Activated CD8-positive, alpha-beta memory T cell treated with anti-CD3 and anti-CD28 coated beads, Interleukin-2, amount 50 U/mL, for 1 hour (primary cell): ENCODE results near the gene ARIH1.
A peak's percentile ranks its signal among the peaks of the same experiment; 100 is the strongest.

Experiments
- DNase-seq: peaks from one replicate; pipeline ENCODE4 v3.0.0-alpha.2; 2020; ENCODE audit errors: extremely low read depth

The ARIH1 gene

GRCh38 chr15:72538931-72539330 lies 64.8 kb downstream of the ARIH1 start:
- no peak for DNase-seq

- DNase-seq, result no peak
Observed at GRCh38 chr15:72540606-72541237, 66.6 kb downstream of the ARIH1 start.

- DNase-seq, result no peak
Observed at GRCh38 chr15:72541674-72542073, 67.5 kb downstream of the ARIH1 start.

GRCh38 chr15:72545156-72545555 lies 71.0 kb downstream of the ARIH1 start:
- DNase-seq, result no peak

GRCh38 chr15:72554471-72555425 lies 80.6 kb downstream of the ARIH1 start:
- DNase-seq, result peak; percentile 8

GRCh38 chr15:72559781-72560180 lies 85.7 kb downstream of the ARIH1 start:
- DNase-seq, result no peak

GRCh38 chr15:72560458-72560857 lies 86.3 kb downstream of the ARIH1 start:
- no peak for DNase-seq

GRCh38 chr15:72562386-72562785 lies 88.3 kb downstream of the ARIH1 start:
- DNase-seq, result no peak

GRCh38 chr15:72562878-72563277 lies 88.7 kb downstream of the ARIH1 start:
- DNase-seq, result no peak

- DNase-seq, result no peak
Observed at GRCh38 chr15:72564091-72564490, 90.0 kb downstream of the ARIH1 start.

GRCh38 chr15:72566973-72567372 lies 92.8 kb downstream of the ARIH1 start:
- DNase-seq, result no peak

GRCh38 chr15:72570059-72570458 lies 95.9 kb downstream of the ARIH1 start:
- no peak for DNase-seq

GRCh38 chr15:72579814-72580213 lies 105.7 kb downstream of the ARIH1 start:
- no peak for DNase-seq

GRCh38 chr15:72584006-72584405 lies 109.9 kb downstream of the ARIH1 start:
- no peak for DNase-seq

- no peak for DNase-seq
Observed at GRCh38 chr15:72585025-72585424, 110.9 kb downstream of the ARIH1 start.

GRCh38 chr15:72585476-72586058 lies 111.4 kb downstream of the ARIH1 start:
- DNase-seq, result no peak

GRCh38 chr15:72588096-72588495 lies 114.0 kb downstream of the ARIH1 start:
- DNase-seq, result no peak

- DNase-seq, result no peak
Observed at GRCh38 chr15:72590427-72590826, 116.3 kb downstream of the ARIH1 start.

- DNase-seq, result no peak
Observed at GRCh38 chr15:72591361-72591760, 117.2 kb downstream of the ARIH1 start.

- no peak for DNase-seq
Observed at GRCh38 chr15:72592097-72592496, 118.0 kb downstream of the ARIH1 start.

- DNase-seq, result no peak
Observed at GRCh38 chr15:72592676-72593075, 118.5 kb downstream of the ARIH1 start.

- DNase-seq, result no peak
Observed at GRCh38 chr15:72593838-72594237, 119.7 kb downstream of the ARIH1 start.
